GM12872 (cell line): ENCODE results near the gene SPINT1.

Experiments used
- TF ChIP-seq, protein P1 (sequence below): IDR thresholded peaks from 3 replicates; pipeline ENCODE4 v1.5.1; 2011; ENCODE audit warnings: low read depth, mild to moderate bottlenecking, low read length, moderate library complexity; ENCODE audit not compliant: insufficient read depth

SPINT1 gene

GRCh38 chr15:40845036-40845435 lies 1.2 kb downstream of the SPINT1 start:
- TF ChIP-seq, protein P1, sequence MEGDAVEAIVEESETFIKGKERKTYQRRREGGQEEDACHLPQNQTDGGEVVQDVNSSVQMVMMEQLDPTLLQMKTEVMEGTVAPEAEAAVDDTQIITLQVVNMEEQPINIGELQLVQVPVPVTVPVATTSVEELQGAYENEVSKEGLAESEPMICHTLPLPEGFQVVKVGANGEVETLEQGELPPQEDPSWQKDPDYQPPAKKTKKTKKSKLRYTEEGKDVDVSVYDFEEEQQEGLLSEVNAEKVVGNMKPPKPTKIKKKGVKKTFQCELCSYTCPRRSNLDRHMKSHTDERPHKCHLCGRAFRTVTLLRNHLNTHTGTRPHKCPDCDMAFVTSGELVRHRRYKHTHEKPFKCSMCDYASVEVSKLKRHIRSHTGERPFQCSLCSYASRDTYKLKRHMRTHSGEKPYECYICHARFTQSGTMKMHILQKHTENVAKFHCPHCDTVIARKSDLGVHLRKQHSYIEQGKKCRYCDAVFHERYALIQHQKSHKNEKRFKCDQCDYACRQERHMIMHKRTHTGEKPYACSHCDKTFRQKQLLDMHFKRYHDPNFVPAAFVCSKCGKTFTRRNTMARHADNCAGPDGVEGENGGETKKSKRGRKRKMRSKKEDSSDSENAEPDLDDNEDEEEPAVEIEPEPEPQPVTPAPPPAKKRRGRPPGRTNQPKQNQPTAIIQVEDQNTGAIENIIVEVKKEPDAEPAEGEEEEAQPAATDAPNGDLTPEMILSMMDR, result no peak

DNA sequence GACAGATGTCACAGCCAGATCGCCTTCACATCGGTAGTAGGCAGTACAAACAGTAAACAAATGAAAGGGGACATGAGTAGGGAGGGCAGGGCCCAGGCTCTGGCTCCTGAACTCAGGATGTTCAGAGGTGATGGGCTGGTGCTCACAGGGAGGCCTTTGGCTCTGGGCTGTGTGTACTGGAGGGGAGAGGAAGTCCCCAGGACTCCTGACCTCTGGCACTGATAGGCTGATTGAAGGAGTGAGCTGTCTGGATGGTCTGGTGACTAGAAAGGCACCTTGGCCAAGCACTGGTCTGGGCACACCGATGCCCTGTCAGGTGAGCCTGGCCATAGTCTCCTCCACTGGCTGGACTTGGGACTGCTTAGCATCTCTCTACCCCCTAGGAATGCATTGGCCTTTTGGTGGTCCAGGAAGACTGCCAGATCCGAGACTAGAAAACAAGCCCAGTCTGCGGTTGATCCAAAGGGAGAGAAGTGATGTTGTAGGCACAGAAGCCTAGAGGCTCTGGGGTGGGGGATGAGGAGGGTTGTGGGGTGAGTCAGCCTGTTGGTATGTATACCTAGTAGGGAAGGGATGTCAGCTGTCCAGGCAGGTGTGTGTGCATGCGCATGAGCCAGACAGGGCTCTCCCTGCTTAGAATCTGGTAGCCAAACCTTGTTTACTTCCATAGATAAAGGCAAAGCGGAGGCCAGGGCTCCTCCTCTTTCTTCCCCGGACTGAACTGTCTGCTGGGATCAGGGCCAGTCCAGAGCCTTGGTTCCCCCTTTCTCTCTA lies 1.9 kb downstream of the SPINT1 start:
- TF ChIP-seq, protein P1, result no peak

DNA sequence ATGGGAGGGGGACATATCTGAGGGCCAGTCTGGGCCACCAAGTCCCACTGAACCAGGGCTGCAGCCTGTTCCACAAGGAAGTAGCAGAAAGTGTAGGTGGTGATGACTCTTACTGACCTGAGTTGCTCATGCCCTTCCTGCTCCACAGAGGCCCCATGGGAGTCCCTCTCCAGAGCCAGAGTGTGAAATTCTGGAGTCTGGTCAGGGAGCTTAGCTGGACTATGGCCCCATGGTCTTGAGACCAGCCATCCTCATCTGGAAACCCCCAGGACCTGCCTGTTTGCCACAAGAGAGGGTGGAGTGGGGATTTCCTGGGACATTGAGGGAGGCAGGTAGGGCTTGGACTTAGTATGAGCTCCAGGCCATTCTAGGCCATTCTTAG lies 3.0 kb downstream of the SPINT1 start:
- TF ChIP-seq, protein P1, result no peak

GRCh38 chr15:40847223-40847961 lies 3.5 kb downstream of the SPINT1 start:
- TF ChIP-seq, protein P1, result no peak

DNA sequence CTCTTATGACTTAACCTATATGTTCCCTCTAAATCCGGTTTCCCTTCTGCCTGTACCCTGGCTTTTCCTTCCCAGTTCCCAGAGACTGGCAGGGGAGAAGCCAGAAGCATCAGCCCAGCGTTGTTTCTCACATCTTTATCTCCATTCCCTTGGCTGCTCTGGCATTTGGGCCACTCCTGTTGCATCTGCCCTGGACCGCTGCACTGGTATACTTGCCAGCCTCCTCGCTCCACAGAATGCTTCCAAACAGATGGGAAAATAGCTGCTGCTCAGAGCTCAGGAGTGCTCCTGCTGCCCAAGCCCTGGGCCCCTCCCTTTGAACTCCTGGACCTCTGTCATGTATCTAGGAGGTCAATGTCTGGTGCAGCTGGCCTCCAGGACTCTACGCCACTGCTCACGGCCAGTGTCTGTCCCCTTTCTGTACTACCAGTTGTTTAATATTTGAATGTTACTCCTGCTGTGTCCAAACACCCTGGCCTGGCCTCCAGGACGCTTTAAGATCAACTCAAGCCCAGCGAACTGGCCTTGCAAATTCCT lies 6.8 kb downstream of the SPINT1 start:
- TF ChIP-seq, protein P1, result no peak

DNA sequence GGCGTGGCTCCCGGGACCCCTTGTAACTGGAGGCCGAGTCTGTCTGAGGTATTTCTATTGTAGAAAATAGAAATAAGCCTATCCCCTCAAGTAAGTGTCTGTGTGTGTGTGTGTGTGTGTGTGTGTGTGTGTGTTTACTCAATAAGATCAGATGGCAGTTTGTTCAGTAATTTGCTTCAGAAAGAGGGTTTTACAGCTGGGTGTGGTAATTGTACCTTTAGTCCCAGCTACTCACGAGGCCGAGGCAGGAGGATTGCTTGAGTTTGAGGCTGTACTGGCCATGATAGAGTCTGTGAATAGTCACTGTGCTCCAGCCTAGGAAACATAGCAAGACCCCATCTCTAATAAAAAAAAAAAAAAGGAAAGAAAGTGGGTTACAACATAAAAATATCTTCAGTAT lies 8.7 kb downstream of the SPINT1 start:
- TF ChIP-seq, protein P1, result no peak

DNA sequence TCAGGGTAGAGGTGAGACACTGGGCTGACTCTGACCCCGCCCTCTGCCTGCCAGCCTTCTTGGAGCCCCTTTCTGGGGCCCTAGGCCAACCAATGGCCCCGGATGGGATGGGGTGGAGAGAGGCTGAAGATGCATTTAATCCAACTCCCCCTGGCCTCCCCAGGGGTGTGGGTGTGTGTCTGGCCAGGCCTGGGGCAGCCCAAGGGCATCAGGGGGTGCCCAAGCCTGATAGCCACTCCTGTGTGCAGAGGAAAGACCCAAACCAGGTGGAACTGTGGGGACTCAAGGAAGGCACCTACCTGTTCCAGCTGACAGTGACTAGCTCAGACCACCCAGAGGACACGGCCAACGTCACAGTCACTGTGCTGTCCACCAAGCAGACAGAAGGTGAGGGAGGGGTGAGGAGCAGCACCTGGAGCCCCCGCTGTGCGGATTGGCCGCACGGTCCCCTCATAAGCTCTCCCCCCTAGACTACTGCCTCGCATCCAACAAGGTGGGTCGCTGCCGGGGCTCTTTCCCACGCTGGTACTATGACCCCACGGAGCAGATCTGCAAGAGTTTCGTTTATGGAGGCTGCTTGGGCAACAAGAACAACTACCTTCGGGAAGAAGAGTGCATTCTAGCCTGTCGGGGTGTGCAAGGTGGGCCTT lies 9.5 kb downstream of the SPINT1 start:
- TF ChIP-seq, protein P1, result no peak
